ENCODE measurements around the gene FCHO1. TPM values are rescaled to one million over a fixed set of nuclear protein-coding genes. Genes with fewer than 3 reads are reported as not detected.

The FCHO1 gene
- total and polyA plus RNA-seq, 10 of the 15 experiments (the other 5 are each of a cell fraction or from before 2014, with no cell fraction given): 0.14 to 45.8 (median 15.8) TPM

GRCh38 chr19:17751912-17752273, 616 bp downstream of the FCHO1 start (continued):
- TF ChIP-seq BCL3 (IDR thresholded peaks at IDR 0.05; ENCODE audit: borderline replicate concordance, insufficient read depth, low read depth, low read length, poor library complexity, severe bottlenecking): no peak
- TF ChIP-seq POLR2A (IDR thresholded peaks at IDR 0.05; ENCODE audit: low read depth, low read length): no peak
- TF ChIP-seq MTA2 (IDR thresholded peaks at IDR 0.05; ENCODE audit: low read depth): no peak
- TF ChIP-seq IKZF1 (conservative IDR thresholded peaks at IDR 0.05): peak; percentile 9; the same call in 1 of the 2 replicates
- TF ChIP-seq JUNB (IDR thresholded peaks at IDR 0.05): no peak
- TF ChIP-seq HSF1 (IDR thresholded peaks at IDR 0.05; ENCODE audit: low read depth, low read length): no peak
- no peak for TF ChIP-seq PKNOX1 (IDR thresholded peaks at IDR 0.05)

Data from GM12878 (cell line).